Gastroesophageal sphincter (tissue), 3 donors: ENCODE data around the gene TDO2.

Experiments
- EP300 ChIP-seq: sonication (generic); formaldehyde crosslinking; IDR thresholded peaks from one replicate; pipeline ENCODE4 v1.6.1; 2017; ENCODE audit warnings: antibody characterized with exemption, mild to moderate bottlenecking
- POLR2AphosphoS5 ChIP-seq: sonication (generic); formaldehyde crosslinking; IDR thresholded peaks from one replicate; pipeline ENCODE4 v1.6.1; 2017; ENCODE audit warnings: antibody characterized with exemption
- TF ChIP-seq, protein P1 (sequence below), 4 experiments: fragments of 200-600 bp in 2 of 4; fragments of 450-650 bp in 2 of 4; sonication (generic) in 1 of 4; IDR thresholded peaks; one replicate each; pipeline ENCODE4 v1.5.1; 2017 to 2019; ENCODE audit warnings: antibody characterized with exemption in 4 of 4, mild to moderate bottlenecking in 2 of 4, moderate library complexity in 2 of 4

DNA sequence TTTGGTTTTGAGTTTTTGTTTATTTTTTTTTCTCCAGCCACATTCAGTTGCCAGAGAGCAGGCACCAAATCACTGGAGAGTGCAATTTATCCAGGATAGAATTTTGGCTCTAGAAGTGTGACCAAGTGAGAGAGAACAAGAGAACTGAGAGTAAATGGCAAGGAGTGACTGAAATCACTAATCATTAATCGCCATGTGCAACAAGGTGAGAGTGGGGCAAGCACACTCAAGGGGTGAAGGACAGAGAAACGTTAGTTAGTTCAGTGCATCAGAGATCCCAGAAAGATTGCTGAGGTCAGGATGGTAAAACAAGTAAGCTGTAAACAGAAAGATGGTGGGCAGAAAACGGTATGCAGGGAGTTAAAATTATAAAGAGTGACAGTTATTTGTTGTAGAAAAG, 19.6 kb upstream of the TDO2 start:
- TF ChIP-seq POLR2AphosphoS5 = no peak
- no peak for TF ChIP-seq EP300
- TF ChIP-seq, protein P1, sequence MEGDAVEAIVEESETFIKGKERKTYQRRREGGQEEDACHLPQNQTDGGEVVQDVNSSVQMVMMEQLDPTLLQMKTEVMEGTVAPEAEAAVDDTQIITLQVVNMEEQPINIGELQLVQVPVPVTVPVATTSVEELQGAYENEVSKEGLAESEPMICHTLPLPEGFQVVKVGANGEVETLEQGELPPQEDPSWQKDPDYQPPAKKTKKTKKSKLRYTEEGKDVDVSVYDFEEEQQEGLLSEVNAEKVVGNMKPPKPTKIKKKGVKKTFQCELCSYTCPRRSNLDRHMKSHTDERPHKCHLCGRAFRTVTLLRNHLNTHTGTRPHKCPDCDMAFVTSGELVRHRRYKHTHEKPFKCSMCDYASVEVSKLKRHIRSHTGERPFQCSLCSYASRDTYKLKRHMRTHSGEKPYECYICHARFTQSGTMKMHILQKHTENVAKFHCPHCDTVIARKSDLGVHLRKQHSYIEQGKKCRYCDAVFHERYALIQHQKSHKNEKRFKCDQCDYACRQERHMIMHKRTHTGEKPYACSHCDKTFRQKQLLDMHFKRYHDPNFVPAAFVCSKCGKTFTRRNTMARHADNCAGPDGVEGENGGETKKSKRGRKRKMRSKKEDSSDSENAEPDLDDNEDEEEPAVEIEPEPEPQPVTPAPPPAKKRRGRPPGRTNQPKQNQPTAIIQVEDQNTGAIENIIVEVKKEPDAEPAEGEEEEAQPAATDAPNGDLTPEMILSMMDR (IDR thresholded peaks at IDR 0.05) = no peak
